Trophoblast cell (in vitro differentiated cells and primary cell): ENCODE measurements around the gene NMNAT2.

Source experiments
- DNase-seq, 2 donors: peaks; one replicate each; pipeline ENCODE4 v3.0.0-alpha.2; 2016
- H2AFZ ChIP-seq: 2 replicates; pipeline ENCODE4 v1.6.1; 2013; ENCODE audit warnings: low read length, moderate library complexity, mild to moderate bottlenecking; ENCODE audit not compliant: insufficient read depth, poor library complexity
- H2AK5ac ChIP-seq: 2 replicates; pipeline ENCODE4 v1.6.1; 2013; ENCODE audit warnings: mild to moderate bottlenecking, low read length
- H2BK120ac ChIP-seq: 2 replicates; pipeline ENCODE4 v1.6.1; 2013; ENCODE audit warnings: low read length, mild to moderate bottlenecking, moderate library complexity; ENCODE audit not compliant: insufficient read depth, poor library complexity
- H2BK12ac ChIP-seq: 2 replicates; pipeline ENCODE4 v1.6.1; 2013; ENCODE audit warnings: mild to moderate bottlenecking, low read length, moderate library complexity
- H2BK5ac ChIP-seq: 2 replicates; pipeline ENCODE4 v1.6.1; 2013; ENCODE audit warnings: low read length, low read depth, moderate library complexity, mild to moderate bottlenecking; ENCODE audit not compliant: poor library complexity
- H3K14ac ChIP-seq: 2 replicates; pipeline ENCODE4 v1.6.1; 2013; ENCODE audit warnings: mild to moderate bottlenecking, low read length
- H3K18ac ChIP-seq: 2 replicates; pipeline ENCODE4 v1.6.1; 2013; ENCODE audit warnings: mild to moderate bottlenecking, low read length
- H3K23ac ChIP-seq: 2 replicates; pipeline ENCODE4 v1.6.1; 2013; ENCODE audit warnings: low read length
- H3K27ac ChIP-seq: 2 replicates; pipeline ENCODE4 v1.5.1; 2013; ENCODE audit warnings: low read depth, mild to moderate bottlenecking, inconsistent platforms, low read length, moderate library complexity
- H3K27me3 ChIP-seq: 2 replicates; pipeline ENCODE4 v1.6.1; 2013; ENCODE audit warnings: inconsistent platforms, mild to moderate bottlenecking, low read length, moderate library complexity; ENCODE audit not compliant: insufficient read depth
- H3K36me3 ChIP-seq, 2 experiments: 1 replicate in 1 of 2; 2 replicates in 1 of 2; pipeline ENCODE4 v1.6.1; 2013; ENCODE audit warnings: low read length in 2 of 2, mild to moderate bottlenecking in 2 of 2, moderate library complexity in 1 of 2; ENCODE audit not compliant: insufficient read depth in 2 of 2, control insufficient read depth in 1 of 2
- H3K4ac ChIP-seq: 2 replicates; pipeline ENCODE4 v1.6.1; 2013; ENCODE audit warnings: low read depth, mild to moderate bottlenecking, low read length, moderate library complexity
- H3K4me1 ChIP-seq, 2 experiments: 1 replicate in 1 of 2; 2 replicates in 1 of 2; pipeline ENCODE4 v1.6.1; 2013; ENCODE audit warnings: low read length in 2 of 2, mild to moderate bottlenecking in 2 of 2, moderate library complexity in 1 of 2; ENCODE audit not compliant: insufficient read depth in 2 of 2, control insufficient read depth in 1 of 2
- H3K4me2 ChIP-seq: 2 replicates; pipeline ENCODE4 v1.6.1; 2013; ENCODE audit warnings: inconsistent platforms, mild to moderate bottlenecking, low read length, moderate library complexity
- H3K4me3 ChIP-seq: 2 replicates; pipeline ENCODE4 v1.5.1; 2013; ENCODE audit warnings: mild to moderate bottlenecking, low read depth, low read length, inconsistent platforms
- H3K79me1 ChIP-seq: one replicate; pipeline ENCODE4 v1.6.1; 2013; ENCODE audit warnings: low read length
- H3K79me2 ChIP-seq: 2 replicates; pipeline ENCODE4 v1.6.1; 2013; ENCODE audit warnings: low read length, mild to moderate bottlenecking; ENCODE audit not compliant: control insufficient read depth, insufficient read depth, poor library complexity
- H3K9ac ChIP-seq: 2 replicates; pipeline ENCODE4 v1.6.1; 2013; ENCODE audit warnings: mild to moderate bottlenecking, low read length
- H3K9me3 ChIP-seq: 2 replicates; pipeline ENCODE4 v1.6.1; 2013; ENCODE audit warnings: low read depth, mild to moderate bottlenecking, control low read depth, inconsistent platforms, low read length; ENCODE audit not compliant: insufficient read depth
- H4K12ac ChIP-seq: 2 replicates; pipeline ENCODE4 v1.6.1; 2013; ENCODE audit warnings: low read depth, mild to moderate bottlenecking, low read length, moderate library complexity
- H4K8ac ChIP-seq: 2 replicates; pipeline ENCODE4 v1.6.1; 2013; ENCODE audit warnings: low read depth, mild to moderate bottlenecking, low read length, moderate library complexity
- H4K91ac ChIP-seq: one replicate; pipeline ENCODE4 v1.6.1; 2013; ENCODE audit warnings: low read depth, mild to moderate bottlenecking, low read length, moderate library complexity
- WGBS: extraction: QIAGEN DNeasy Blood & Tissue Kit; methylation state at CpG from one replicate; pipeline ENCODE4 v1.1.7; 2013; ENCODE audit warnings: missing lambda C conversion rate; ENCODE audit not compliant: insufficient read length, insufficient coverage; ENCODE audit errors: extremely low coverage; 5-methylcytosine and 5-hydroxymethylcytosine counted together

Gene NMNAT2

GRCh38 chr1:183372586-183373230 lies 45.5 kb downstream of the NMNAT2 start:
- H3K9ac ChIP-seq = no peak overlapping the region
- DNase-seq = no peak
- peaks cover 16 to 24% of the 10 kb centered on the region in 2 experiments for H3K4me1 ChIP-seq
- no peak overlapping the region for H4K8ac ChIP-seq
- no peaks in the 10 kb centered on the region for H3K9me3 ChIP-seq
- no peaks in the 10 kb centered on the region for H3K27me3 ChIP-seq
- H3K23ac ChIP-seq = no peak overlapping the region
- no peak overlapping the region for H3K14ac ChIP-seq
- no peak overlapping the region for H2BK12ac ChIP-seq
- no peak overlapping the region for H4K91ac ChIP-seq
- no peak overlapping the region for H2AFZ ChIP-seq
- no peak overlapping the region for H3K4ac ChIP-seq
- no peaks in the 10 kb centered on the region for H3K36me3 ChIP-seq
- no peak overlapping the region for H3K27ac ChIP-seq
- no peak overlapping the region for H3K18ac ChIP-seq
- peaks cover 2% of the 10 kb centered on the region for H3K79me2 ChIP-seq
- no peak overlapping the region for H2BK120ac ChIP-seq
- H3K4me3 ChIP-seq = no peak overlapping the region
- H2AK5ac ChIP-seq = no peak overlapping the region
- no peak overlapping the region for H4K12ac ChIP-seq
- WGBS = no CpG with 5 or more reads among the region's 4 CpGs
- H2BK5ac ChIP-seq = no peak overlapping the region
- peaks cover 14% of the 10 kb centered on the region for H3K79me1 ChIP-seq
- H3K4me2 ChIP-seq = no peak overlapping the region

DNA sequence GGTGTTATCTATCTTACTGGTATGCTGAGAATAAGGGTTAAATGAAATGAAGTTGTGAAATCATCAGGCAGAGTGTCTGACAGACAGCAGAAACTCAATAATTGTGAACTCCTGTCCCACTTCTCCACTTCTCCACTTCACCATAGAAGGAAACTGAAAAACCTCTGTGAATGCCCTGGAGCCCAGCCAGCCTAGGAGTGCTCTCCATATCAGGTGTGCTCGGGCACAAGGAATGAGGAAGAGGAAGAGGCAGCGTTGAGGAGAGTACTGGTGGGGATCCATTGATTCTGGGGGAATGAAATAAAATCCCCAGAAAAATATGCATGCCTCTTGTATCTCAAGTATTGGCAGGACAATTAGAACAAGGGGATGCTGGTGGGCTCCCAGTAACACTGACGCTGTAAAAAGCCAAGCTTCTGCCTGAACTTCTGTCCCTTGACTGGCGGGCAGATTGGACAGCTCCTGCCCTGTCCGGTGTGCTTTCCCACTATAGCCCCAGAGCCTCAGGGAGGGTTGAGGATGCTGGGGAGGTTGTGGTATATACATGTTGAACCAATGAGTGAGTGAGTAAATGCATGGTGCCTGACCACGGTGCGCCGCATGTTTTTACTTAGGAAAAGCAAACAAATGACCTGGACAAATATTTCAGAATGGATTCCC lies 47.7 kb downstream of the NMNAT2 start:
- Histone ChIP-seq H3K4ac (no peak overlapping the region), H3K27me3 (no peaks in the 10 kb centered on the region), H2AFZ (no peak overlapping the region), H3K9ac (no peak overlapping the region), H3K4me3 (no peak overlapping the region), H4K8ac (no peak overlapping the region), H3K79me2 (peaks cover 2% of the 10 kb centered on the region), H3K23ac (no peak overlapping the region), H3K4me2 (no peak overlapping the region), H3K18ac (no peak overlapping the region), H2BK5ac (no peak overlapping the region), H2AK5ac (no peak overlapping the region), H3K14ac (no peak overlapping the region), H3K4me1 (peaks cover 16 to 22% of the 10 kb centered on the region in 2 experiments), H3K27ac (no peak overlapping the region), H2BK120ac (no peak overlapping the region), H4K12ac (no peak overlapping the region), H3K79me1 (peaks cover 11% of the 10 kb centered on the region), H4K91ac (peak overlapping the region; percentile 0), H2BK12ac (no peak overlapping the region), H3K9me3 (no peaks in the 10 kb centered on the region), H3K36me3 (no peaks in the 10 kb centered on the region)
- WGBS = no CpG with 5 or more reads among the region's 8 CpGs
- peak in 1 of 2 donors; percentile 7 for DNase-seq

DNA sequence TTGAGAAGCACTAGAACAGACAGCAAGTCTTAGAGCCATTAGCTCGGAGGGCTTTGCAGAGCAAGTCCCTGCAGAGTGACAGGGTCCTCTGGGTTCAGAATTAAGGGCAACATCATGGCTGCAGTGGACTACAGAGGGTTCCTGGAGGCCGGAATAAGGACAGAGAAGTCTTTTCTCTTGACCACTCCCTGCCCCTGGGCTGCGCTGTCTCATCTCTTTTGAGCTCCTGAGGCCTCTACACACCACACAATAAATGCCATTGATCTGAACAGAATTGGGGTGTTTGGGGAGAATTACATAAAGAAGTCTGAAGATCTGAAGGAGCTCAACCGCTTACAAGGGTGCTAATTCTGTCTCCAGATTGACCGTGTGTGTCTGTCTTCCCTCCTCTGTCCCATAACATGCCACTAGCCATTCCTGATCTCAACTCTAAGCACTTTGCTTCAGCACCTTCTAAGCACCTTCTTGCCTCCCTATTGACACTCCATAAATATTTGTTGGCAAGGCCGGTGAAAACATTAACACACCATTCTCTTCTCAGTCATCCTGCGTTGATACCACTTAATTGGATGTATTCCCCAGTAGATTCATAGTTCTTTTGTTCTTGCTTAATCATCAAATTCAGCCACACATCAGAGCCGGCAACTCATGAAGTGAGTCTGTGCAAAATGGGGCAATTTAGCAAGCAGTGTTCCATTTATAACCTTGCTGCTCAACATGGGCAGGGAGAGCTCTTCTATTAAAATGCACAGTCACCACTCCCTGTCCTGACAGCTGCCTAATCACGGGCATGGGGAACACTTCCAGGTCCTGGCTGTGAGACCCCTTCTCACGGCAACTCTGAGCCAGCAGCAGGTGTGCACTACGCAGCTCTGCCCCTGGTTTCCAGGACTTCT lies 49.7 kb downstream of the NMNAT2 start:
- no peaks in the 10 kb centered on the region for H3K27me3 ChIP-seq
- H3K4ac ChIP-seq = no peak overlapping the region
- no peak overlapping the region for H4K12ac ChIP-seq
- no peak overlapping the region for H3K27ac ChIP-seq
- no peak overlapping the region for H2BK12ac ChIP-seq
- H2AFZ ChIP-seq = no peak overlapping the region
- H4K8ac ChIP-seq = no peak overlapping the region
- H3K23ac ChIP-seq = no peak overlapping the region
- H3K4me2 ChIP-seq = no peak overlapping the region
- H4K91ac ChIP-seq = no peak overlapping the region
- no peak overlapping the region for H2BK120ac ChIP-seq
- no peak for DNase-seq
- no peak overlapping the region for H3K9ac ChIP-seq
- peaks cover 3% of the 10 kb centered on the region for H3K79me1 ChIP-seq
- no peak overlapping the region for H3K18ac ChIP-seq
- H2AK5ac ChIP-seq = no peak overlapping the region
- no peak overlapping the region for H3K14ac ChIP-seq
- no peaks in the 10 kb centered on the region for H3K36me3 ChIP-seq
- no CpG with 5 or more reads among the region's 11 CpGs for WGBS
- H2BK5ac ChIP-seq = no peak overlapping the region
- no peak overlapping the region for H3K4me3 ChIP-seq
- H3K79me2 ChIP-seq = no peaks in the 10 kb centered on the region
- peaks cover 10% of the 10 kb centered on the region in 2 experiments for H3K4me1 ChIP-seq
- no peaks in the 10 kb centered on the region for H3K9me3 ChIP-seq

GRCh38 chr1:183366116-183366515 lies 52.1 kb downstream of the NMNAT2 start:
- Histone ChIP-seq H3K27me3 (no peaks in the 10 kb centered on the region), H4K8ac (no peak overlapping the region), H3K27ac (no peak overlapping the region), H3K79me2 (no peaks in the 10 kb centered on the region), H3K4ac (no peak overlapping the region), H3K79me1 (peaks cover 3% of the 10 kb centered on the region), H3K4me1 (peaks cover 10% of the 10 kb centered on the region in 2 experiments), H3K23ac (no peak overlapping the region), H4K91ac (no peak overlapping the region), H3K9me3 (no peaks in the 10 kb centered on the region), H2BK12ac (no peak overlapping the region), H3K36me3 (no peaks in the 10 kb centered on the region), H3K14ac (no peak overlapping the region), H3K4me3 (no peak overlapping the region), H3K9ac (no peak overlapping the region), H3K4me2 (no peak overlapping the region), H4K12ac (no peak overlapping the region), H2BK5ac (no peak overlapping the region), H2BK120ac (no peak overlapping the region), H2AK5ac (no peak overlapping the region), H3K18ac (no peak overlapping the region), H2AFZ (no peak overlapping the region)
- WGBS = no CpG with 5 or more reads among the region's 1 CpG
- DNase-seq = no peak
